GM19035 (cell line): ENCODE results near the gene EIPR1.
"Not testable (repeated sequence)": the region's sequence is repeated elsewhere in the genome, so short reads cannot be mapped to it uniquely, and the experiment has no call there.

ENCODE experiments used
- ATAC-seq: cut with Tn5 transposase; IDR thresholded peaks from one replicate; pipeline ENCODE4 v1.9.1; 2021; ENCODE audit not compliant: unreplicated experiment

Gene EIPR1

DNA sequence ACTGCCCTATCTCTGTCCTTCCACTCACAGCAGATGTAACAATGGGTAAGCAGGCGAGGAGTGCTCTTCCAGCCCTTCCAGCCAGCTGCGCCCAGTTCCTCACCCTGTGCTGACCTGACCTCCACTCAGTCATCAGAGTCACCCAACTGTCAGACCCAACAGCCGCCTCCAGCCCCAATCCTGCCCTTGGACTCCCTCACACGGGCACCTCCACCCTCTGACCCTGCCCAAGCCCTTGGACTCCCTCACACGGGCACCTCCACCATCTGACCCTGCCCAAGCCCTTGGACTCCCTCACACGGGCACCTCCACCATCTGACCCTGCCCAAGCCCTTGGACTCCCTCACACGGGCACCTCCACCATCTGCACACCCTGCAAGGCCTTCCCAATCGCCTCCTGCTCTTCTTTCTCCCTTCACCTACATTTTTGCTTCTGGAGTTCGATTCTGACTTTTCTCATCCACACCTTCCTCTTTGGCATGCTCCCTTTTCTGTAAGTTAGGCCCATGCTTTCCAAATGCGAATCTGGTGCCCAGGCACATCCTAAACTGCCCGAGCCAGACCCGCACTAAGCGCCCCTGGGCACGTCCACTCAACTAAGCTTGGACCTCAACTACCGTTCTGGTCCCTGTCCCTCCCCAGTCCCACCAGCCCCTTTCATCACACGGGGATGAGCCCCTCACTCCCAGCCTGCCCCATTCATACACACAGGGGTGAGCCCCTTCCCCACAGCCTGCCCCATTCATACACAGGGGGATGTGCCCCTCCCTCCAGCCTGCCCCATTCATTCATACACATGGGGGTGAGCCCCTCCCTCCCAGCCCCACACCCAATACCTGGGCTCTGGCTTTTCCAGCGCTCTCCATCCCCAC is 15.9 kb downstream of the EIPR1 start:
- no peak for ATAC-seq

DNA sequence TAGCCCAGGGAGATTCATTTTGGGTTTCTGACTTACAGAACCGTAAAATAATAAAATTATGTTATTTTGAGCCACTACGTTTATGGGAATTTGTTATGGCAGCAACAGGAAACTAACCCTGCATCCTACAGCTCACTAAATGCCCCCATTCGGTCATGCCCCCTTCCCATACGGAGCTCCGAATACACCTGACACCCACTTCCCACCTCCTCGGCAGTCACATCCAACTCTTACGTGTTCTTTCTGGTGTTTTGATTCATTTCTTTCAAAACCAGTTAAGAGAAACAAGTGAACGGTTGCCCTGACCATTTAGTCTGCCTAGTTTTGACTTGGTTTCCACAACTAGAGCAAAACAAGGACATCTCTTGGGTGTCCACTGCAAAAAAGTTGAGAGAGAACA is 19.7 kb downstream of the EIPR1 start:
- ATAC-seq: no peak

DNA sequence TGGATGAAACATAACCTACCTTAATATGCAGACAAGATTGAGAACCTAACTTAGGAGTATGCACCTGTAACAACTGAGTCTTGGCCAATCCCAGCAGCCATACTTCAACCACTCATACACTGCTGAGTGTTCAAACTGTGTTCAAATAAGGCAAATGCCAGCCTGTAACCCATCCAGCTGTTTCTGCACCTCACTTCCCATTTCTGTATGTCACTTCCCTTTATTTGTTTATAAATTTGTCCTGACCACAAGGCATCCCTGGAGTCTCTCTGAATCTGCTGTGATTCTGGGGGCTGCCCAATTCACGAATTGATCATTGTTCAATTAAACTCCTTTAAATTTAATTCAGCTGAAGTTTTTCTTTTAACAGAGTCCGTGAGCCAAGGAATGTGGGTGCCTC is 20.2 kb downstream of the EIPR1 start:
- ATAC-seq: not testable (repeated sequence)

DNA sequence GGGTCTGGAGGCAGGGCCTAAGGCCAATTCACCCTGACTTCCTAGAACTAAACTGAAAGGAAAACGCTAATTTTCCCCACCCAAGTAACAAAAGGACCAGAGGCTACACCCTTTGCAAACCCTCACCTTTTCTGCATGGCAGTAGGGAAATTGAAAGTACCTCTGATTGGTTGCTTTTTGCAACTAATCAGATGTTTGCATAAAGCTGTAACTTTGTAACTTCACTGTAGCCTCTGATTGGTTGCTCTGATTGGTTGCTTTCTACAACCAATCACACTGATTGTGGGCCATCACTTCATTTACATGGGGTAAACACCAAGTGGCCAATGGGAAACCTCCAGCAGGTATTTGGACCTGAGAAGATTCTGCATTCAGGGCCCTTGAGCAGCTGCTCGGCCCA is 20.8 kb downstream of the EIPR1 start:
- ATAC-seq: no peak

DNA sequence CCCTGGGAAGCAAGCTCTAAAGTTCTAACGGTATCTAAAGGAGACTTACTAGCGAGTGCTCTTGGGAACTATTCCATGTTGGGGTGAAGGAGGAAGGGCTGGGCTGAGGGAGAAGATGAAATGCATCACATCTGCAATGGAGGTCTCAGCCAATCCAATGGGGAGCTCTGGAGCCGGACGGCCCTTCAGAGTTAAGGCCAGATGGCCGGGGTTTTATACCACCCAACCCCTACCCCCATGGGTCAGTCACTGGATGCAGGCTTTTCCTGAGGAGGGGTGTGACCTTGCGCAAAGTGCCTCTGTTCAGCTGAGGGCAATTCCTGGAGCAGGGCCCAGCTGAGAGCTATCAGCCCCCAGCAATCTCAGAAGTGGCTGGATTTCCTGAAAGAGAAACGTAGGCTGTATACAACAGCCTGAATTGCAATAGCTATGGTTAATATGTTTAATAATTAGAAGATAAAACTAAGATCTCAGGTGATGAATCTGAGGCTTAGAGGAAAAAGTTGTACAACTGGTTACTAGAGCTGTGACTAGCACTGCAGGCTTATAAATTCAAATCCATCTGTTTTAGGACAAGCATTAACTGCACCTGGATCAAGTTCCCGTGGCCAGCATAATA is 21.6 kb downstream of the EIPR1 start:
- no peak for ATAC-seq

DNA sequence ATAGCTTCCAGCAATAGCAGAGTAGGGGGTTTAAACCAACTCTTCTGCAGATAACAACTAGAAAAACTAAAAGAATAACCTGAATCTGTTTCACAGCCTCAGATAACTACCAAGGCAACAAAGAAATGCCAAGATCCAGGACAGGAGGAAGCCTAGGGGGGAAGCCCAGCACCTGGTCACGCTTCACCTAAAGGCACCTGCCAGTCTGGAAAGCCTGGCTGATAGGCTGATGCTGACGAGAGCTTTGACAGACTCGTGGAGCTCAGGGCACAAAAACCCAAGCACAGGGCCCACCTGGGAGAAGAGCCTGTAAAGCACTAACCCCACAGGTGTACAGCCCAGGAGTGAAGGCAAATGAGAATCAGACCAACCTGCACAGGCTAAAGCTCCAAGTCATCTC is 22.6 kb downstream of the EIPR1 start:
- ATAC-seq: no peak

DNA sequence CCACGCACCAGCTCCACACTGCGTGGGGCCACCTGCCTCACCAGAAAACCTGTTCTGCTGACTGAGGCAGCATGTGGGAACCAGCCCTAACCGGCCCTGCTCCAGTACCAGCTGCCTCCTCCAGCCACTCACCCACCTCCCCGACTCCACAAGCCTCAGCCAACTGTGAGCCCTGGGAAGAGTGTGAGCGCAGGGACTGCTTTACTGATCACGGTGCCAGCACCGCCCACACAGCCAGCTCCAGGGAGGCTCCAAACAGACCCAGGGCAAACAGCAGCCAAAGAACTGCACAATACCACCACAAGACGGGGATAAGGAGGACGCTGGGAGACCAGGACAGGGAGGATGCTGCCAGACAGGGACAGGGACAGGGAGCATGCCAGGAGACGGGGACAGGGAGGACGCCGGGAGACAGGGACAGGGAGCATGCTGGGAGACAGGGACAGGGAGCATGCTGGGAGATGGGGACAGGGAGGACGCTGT is 28.4 kb downstream of the EIPR1 start:
- no peak for ATAC-seq

DNA sequence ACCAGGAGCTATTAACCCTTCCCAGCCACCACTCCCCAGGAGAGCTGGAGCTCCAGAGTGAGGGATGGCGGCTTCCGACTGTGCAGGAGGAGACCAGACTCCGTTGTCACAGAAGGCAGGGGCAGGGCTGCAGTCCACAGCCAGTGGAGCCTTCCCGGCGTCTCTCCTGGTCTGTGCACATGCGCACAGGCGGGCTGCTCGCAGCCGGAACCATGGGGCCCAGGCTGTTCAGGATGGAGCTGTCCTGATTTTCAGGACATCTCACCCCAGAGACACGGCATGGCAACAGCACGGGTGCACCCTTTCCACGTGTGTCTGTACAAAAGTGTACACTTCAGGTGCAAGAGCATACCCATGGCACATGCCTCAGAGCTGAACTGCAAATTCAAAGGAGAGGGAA is 28.9 kb downstream of the EIPR1 start:
- ATAC-seq: no peak

DNA sequence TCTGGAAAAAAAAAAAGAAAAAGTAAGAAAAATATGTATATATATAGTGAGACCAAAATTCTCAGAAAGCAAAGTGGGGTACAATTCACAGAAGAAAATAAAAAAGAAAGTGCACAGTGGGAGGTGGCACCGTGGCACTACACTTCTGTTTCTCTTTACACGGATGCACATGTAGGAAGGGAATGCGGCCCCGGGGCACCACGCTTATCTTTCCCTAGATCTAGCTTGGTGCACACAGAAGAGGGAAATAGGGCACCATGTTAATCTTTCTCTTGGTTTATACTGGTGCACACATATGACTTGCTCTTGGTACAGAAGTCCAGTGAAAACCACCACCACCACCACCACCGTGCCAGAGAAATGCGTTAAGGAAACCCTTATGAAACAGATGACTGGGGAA is 32.0 kb downstream of the EIPR1 start:
- ATAC-seq: no peak

DNA sequence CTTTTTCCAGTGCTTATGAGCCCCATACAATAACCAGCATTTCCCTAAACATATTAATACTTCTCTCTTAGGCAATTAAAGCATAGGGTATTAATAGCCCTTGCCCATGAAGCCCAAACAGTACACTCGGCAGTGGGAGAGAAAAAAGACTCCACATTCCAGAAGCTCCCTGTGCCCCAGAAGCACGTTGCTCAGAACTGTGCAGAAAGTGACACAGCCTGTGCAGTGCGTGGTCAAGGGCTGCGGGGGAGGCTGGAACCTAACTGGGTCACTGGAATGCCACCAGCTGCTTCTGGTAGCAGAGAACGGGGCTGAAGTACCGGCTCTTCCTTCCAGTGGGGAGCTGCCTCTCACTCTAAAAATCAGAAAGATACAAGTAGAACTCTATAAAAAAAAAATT is 32.7 kb downstream of the EIPR1 start:
- no peak for ATAC-seq

DNA sequence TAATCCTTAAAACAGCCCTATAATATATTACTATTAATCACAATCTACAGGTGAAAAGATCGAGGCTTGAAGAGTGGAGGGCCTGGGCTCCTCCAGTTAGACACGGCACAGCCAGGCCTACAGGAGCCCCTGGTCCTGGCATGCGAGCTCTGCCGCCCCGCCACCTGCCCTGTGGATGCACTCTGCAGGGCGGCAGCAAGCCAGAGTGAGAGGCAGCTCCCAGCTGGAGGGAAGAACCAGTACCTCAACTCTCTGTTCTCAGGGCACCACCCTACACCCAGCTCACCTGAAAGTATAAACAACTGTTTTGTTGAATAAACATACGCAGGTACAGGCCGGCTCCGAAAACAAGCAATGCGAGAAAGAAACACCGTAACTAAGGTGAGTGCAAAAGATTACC is 34.6 kb downstream of the EIPR1 start:
- no peak for ATAC-seq

DNA sequence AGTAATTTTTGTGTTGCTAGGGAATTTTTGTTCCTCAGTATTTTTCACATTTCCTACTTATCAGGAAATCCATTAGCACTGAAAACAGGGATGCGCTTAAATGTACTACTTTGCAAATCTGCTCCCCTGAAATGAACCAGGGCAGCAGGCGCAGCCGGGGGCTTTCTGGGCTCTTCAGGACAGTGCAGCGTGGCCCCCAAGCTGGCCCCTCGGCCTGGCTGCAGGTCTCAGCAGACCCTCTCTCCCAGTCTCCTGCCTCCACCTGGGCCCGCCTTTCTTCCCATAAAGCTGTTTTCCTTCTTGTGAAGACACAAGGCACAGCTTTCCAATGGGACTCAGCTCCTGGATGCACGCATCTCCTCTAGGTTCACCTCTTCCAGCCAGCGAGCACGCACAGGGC is 35.3 kb downstream of the EIPR1 start:
- no peak for ATAC-seq

DNA sequence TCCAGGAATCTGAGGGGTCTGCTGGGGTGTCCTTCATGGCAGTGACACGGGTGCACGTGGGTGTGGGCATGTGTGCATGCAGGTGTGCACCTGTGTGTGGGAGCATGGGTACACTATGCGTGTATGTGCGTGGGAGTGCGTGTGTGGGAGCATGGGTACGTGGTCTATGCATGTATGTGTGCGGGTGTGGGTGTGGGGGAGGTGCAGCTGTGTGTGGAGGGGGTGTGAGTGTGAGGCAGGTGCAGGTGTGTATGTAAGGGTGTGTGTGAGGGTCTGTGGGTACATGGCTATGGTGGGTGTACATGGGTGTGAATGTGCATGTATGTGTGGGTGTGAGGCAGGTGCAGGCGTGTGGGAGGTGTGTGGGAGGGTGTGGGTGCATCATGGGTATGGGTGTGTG is 36.3 kb downstream of the EIPR1 start:
- ATAC-seq: no peak

DNA sequence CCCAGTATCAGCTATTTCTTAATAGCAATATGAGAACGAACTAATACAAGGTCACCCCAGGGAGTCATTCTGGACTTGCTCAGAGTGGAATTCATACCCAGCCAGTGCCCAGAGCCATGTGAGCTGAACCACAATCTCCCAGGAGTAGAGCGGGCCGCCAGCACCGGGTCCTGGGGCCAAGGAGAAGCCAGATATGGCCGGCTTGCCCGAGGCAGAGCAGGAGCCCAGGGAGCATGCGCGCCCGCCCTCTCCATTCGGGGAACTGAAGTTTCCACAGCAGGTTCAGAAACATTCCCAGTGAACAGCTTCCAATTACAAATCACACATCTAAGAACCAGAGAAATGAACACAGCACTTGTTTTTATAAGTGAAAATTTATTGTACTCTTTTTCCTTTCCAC is 37.5 kb downstream of the EIPR1 start:
- no peak for ATAC-seq

DNA sequence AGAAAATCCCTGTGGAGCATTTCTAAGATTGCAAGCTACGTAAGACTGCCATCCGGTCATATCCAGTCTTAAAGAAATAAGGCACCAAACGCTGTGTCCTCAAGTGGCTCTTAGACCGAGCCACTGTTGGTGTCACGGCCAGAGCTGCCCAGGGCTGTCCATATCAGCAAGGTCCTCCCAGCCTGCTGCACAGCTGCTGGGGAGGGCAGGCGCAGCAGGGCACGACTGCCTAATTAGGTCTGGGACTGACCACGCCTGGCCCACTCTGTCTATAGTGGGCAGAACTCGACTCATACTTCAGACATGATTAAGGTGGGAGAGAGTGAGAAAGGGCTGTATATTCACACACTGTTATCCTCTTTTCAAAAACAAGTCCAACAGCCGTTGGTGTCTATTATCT is 39.3 kb downstream of the EIPR1 start:
- no peak for ATAC-seq

DNA sequence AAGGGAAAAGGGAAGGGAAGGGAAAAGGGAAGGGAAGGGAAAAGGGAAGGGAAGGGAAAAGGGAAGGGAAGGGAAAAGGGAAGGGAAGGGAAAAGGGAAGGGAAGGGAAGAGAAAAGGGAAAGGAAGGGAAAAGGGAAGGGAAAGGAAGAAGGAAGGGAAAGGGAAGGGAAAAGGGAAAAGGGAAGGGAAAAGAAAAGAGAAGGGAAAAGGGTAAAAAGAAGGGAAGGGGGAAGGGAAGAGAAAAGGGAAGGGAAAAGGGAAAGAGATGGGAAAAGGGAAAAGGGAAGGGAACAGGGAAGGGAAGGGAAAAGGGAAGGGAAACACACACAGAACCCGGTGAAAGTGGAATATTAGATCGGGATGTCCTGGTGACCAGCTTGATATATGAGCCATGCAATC is 40.8 kb downstream of the EIPR1 start:
- ATAC-seq: no peak

DNA sequence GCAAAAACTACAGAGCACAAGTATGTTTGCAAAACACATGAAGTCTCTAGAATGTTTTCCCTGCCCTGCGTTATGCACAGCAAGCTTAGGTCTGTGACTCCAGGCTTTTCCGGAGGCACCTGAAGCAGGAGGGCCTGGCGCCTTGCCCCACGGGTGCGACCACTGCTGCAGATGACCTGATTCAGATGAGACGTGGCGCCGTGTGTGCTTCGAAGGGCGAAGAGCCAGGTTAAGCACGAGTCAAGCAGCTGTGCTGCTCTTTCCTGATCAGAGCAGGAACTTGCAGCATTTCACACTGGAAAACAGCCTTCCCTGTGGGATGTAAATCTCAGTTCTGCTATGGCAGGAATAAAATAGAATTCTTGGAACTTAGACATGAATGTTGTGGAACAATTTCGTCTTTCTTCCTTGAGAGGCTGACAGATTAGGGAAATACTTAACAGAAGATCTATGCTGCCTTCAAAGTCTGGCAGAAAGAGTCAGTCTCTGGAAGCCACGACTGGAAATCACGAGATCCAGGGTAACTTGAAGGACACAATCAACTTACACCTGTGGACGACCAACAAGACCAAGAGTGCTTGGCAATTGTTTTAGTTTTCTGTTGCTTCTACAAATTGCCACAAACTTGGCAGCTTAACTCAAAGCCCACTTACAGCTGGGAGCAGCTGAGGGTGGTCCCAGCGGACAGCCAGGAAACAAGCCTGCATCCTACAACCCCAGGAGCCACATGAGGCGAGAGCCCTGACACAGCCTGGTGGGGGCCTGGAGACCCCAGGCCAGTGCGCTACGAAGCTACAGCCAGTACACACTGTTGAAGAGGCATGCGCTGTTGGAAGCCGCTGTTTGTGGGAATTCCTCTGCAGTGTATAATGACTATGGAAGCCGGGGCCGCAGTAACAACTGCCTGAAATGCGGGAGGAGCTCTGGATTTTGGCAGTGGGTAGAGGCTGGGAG is 42.9 kb downstream of the EIPR1 start:
- no peak for ATAC-seq

DNA sequence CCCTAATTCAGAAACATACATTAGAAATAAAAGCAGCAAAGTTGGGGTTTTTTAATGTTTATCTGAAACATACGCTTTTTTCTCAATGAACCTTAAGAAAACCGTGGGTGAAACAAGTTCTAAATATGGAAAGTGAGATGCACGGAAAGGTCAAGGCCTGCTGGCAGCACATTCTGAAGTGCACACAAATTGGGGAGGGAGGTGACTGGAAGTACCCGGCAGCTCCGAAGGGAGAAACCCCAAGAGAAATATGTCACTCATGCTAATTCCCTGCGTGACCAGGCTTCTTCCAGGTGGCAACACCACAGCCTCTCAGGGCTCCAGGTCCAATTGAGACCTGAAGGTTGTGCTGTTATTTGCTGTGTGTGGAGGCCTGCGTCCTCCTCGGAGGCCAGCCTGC is 45.5 kb downstream of the EIPR1 start:
- ATAC-seq: no peak

DNA sequence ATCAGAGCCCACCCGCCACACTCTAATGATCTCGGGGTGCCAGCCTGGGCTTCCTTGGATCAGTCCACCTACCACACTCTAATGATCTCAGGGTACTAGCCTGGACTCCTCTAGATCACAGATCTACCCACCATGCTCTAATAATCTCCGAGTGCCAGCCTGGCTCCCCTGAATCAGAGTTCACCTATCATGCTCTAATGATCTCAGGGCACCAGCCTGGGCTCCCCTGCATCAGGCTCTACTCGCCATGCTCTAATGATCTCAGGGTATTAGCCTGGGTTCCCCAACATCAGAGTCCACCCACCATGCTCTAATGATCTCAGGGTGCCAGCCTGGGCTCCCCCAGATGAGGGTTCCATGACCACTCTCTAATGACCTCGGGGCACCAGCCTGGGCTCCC is 48.1 kb downstream of the EIPR1 start:
- no peak for ATAC-seq

DNA sequence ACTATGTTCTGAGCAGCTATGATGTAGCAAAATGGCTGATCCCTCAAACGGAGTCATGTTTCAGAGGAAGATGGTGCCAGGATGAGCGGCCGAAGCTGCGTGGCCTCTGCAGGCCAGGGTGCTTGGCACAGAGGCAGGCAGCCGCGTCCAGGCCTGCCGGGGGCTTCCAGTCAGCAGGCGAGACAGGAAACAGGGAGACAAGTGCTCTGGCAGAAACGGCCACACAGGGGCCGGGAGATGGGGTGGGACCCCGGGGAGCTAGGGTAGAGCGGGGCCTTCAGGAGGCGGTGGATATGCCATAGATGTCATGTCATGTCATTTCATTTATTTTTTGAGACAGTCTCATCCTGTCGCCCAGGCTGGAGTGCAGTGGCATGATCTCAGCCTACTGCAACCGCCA is 50.7 kb downstream of the EIPR1 start:
- ATAC-seq: no peak

DNA sequence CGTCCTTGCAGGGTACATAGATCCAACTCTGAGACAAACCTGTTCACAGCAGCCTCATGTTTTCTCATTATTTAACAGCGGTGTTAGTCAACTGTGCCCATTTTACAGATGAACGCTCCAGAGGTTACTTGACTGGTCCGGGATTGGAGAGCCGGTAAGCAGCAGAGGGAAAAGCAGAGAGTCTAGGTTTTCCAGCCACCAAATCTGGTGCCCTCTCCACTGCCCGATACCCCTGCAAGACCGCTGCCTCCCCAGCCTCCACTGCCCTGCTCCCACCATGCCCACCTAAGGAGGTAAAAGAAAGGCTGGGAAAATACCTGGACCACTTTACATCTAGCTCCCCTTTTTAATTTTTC is 51.5 kb downstream of the EIPR1 start:
- ATAC-seq: no peak
